PFSK-1 (cell line): ENCODE results near the gene IRF5.

ENCODE experiments used
- FOXP2 ChIP-seq: optimal IDR thresholded peaks from 2 replicates; pipeline ENCODE3; 2011; ENCODE audit warnings: borderline replicate concordance, control low read depth, inconsistent platforms; ENCODE audit not compliant: insufficient read depth; ENCODE audit errors: extremely low read length, extremely low read depth
- POLR2AphosphoS5 ChIP-seq: IDR thresholded peaks from 2 replicates; pipeline ENCODE4 v1.6.1; 2012; ENCODE audit warnings: low read depth, mild to moderate bottlenecking, control low read depth, low read length, moderate library complexity
- REST ChIP-seq, 2 experiments: IDR thresholded peaks; 2 replicates each; pipeline versions ENCODE4 v1.6.1 to v1.8.0; 2011 to 2012; ENCODE audit warnings: low read depth in 2 of 2, low read length in 2 of 2, control low read depth in 1 of 2, inconsistent platforms in 1 of 2, mild to moderate bottlenecking in 1 of 2, moderate library complexity in 1 of 2; ENCODE audit not compliant: insufficient read depth in 1 of 2
- SIN3A ChIP-seq: IDR thresholded peaks from 2 replicates; pipeline ENCODE4 v1.6.1; 2012; ENCODE audit warnings: mild to moderate bottlenecking, low read length, moderate library complexity, borderline replicate concordance; ENCODE audit not compliant: insufficient read depth
- TAF1 ChIP-seq: IDR thresholded peaks from 2 replicates; pipeline ENCODE4 v1.6.1; 2012; ENCODE audit warnings: low read length, control low read depth, borderline replicate concordance; ENCODE audit not compliant: insufficient read depth

Gene IRF5

DNA sequence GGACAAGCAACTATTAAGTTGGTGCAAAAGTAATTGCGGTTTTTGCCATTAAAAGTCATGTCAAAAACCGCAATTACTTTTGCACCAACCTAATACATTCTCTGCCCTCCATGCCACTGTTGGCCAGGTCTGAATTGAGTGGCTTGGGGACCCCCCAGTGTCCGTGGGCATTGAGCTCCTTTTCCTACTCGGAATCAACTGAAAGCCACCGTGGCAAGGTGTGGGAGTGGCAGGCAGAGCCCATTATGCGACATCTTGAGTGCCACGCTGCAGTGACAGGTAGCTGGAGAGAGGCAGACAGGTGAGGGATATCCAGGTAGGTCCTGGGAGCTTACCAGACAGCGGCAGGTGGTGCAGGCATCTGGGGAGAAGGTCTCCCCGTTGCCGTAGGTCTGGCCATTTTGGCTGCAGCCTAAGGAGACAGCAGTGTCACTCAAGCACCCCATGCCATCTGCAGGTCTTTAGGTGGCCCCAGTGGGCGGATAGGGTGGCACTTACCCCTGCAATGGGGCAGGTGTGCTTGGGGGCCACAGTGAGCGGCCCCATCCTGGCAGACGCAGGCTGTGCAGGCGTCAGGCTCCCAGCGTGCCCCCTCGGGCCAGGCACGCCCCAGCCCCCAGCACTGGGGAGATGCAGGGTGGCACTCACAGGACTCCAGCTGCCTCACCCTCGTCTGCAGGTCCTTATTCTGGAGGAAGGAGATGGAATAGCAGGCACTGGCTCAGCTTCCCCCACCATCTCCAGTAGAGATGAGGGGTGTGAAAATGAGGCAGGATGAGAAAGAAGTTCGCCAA lies 30.8 kb upstream of the IRF5 start:
- no peak for TF ChIP-seq FOXP2
- TF ChIP-seq REST (IDR thresholded peaks at IDR 0.05; ENCODE audit: insufficient read depth in 1 of 2, low read depth in 2 of 2, low read length in 2 of 2) = no peak
- no peak for TF ChIP-seq TAF1
- TF ChIP-seq POLR2AphosphoS5 = no peak
- no peak for TF ChIP-seq SIN3A

DNA sequence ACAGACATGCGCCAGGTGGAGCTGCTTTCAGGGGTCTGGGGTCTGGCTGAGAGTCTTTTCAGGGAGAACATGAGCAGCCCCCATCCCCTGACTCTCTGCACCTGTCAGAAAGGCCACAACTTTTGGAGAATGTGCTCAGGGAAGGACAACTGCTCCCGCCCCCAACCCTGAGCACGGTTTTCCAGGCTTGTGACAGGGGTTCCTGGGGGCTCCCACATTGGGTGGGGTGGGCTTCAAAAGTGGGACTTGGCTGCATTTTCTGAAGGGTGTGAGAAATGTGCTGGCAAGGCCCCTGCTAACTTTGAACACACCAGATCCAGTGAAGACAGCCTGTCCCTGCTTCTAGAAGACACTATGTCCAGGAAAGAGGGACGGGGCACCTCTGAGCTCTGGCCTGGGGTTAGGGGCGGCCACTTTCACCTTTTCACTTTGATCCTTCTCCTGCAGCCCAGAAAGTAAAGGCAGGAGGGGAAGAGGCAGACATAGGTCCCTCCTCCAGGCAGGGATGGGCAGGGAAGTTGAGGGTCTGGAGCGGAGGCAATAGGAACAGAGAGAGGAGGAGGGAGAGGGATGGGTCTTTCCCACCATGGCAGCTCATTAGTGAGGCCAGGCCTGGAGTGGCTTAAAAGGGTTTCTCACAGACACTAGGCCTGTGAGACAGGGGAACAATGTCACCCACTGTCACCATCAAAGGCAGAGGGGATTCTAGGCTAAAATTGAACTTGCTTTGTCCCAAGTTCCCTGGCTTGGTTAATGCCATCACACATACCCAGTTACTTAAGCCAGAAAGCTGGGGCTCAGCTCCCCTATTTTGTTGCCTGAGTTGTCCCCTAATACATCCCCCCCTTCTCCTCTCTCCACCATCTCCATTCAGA lies 28.7 kb upstream of the IRF5 start:
- TF ChIP-seq FOXP2 = no peak
- no peak for TF ChIP-seq POLR2AphosphoS5
- TF ChIP-seq REST (IDR thresholded peaks at IDR 0.05; ENCODE audit: insufficient read depth in 1 of 2, low read depth in 2 of 2, low read length in 2 of 2) = no peak
- no peak for TF ChIP-seq SIN3A
- TF ChIP-seq TAF1 = no peak

GRCh38 chr7:128909625-128910568 lies 27.8 kb upstream of the IRF5 start:
- no peak for TF ChIP-seq FOXP2
- TF ChIP-seq REST (IDR thresholded peaks at IDR 0.05; ENCODE audit: insufficient read depth in 1 of 2, low read depth in 2 of 2, low read length in 2 of 2) = no peak
- no peak for TF ChIP-seq TAF1
- TF ChIP-seq SIN3A = no peak
- TF ChIP-seq POLR2AphosphoS5 = no peak

DNA sequence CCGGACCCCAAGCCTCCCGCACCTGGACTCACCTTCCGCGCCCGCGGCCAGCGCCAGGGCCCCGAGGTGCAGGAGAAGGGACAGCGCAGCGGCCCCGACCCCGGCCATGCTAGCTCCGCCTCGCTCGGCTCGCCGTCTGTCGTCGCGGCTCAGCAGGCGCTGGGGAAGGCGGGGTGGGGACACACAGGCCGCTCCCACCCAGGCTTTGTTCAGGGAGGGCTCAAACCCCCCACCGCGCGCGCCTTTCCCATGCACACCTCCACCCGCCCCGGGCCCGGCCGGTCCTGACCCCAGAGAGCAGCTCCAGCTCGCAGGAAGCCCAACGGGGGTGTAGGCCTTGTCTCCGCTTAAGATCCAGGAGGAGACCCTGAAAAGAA lies 27.2 kb upstream of the IRF5 start, which contains the start of gene KCP:
Gene KCP, minus strand, starts transcription at position 141 of the 377 bp plus-strand sequence. Its CDS starts 33 bp downstream, at position 108.
- TF ChIP-seq TAF1 = no peak
- no peak for TF ChIP-seq FOXP2
- TF ChIP-seq REST (IDR thresholded peaks at IDR 0.05; ENCODE audit: insufficient read depth in 1 of 2, low read depth in 2 of 2, low read length in 2 of 2) = no peak
- TF ChIP-seq SIN3A = no peak
- no peak for TF ChIP-seq POLR2AphosphoS5
